ENCODE results near the gene SLCO4C1. TPM values are rescaled to one million over a fixed set of nuclear protein-coding genes. Genes with fewer than 3 reads are reported as not detected.

SLCO4C1 gene
- total and polyA plus RNA-seq, 2 experiments from 2014 or later: 6.2 to 20.5 TPM

- TF ChIP-seq EZH2 (IDR thresholded peaks at IDR 0.05; ENCODE audit: borderline replicate concordance) (no peak), CTCF (IDR thresholded peaks at IDR 0.05; ENCODE audit: poor library complexity) (no peak), EZH2phosphoT487 (IDR thresholded peaks at IDR 0.05; ENCODE audit: low read depth, severe bottlenecking, unreplicated experiment) (no peak)
- no peaks in the 10 kb centered on the region for H3K9me3 ChIP-seq (ENCODE audit: low read depth)
- peaks cover 16% of the 10 kb centered on the region for H3K79me2 ChIP-seq
- no peaks in the 10 kb centered on the region for H3K9me2 ChIP-seq (replicated peaks; ENCODE audit: insufficient read depth)
- DNase-seq (ENCODE audit: low spot score): peak; percentile 15
- no peaks in the 10 kb centered on the region for H3K36me3 ChIP-seq (replicated peaks; ENCODE audit: insufficient read depth, low read depth)
- H3K4me2 ChIP-seq: peak overlapping the region; percentile 59
- peaks cover 11% of the 10 kb centered on the region for H3K4me1 ChIP-seq (ENCODE audit: insufficient read depth)
- WGBS (ENCODE audit: low lambda C conversion rate, missing lambda C conversion rate): 57% methylated on average over 6 of the region's 6 CpGs
- H4K20me1 ChIP-seq (ENCODE audit: insufficient read depth, poor library complexity, severe bottlenecking): no peaks in the 10 kb centered on the region
- no peak overlapping the region for H3K4me3 ChIP-seq
- H3K27ac ChIP-seq: peak overlapping the region; percentile 59
- no peak overlapping the region for H2AFZ ChIP-seq
- no peaks in the 10 kb centered on the region for H3K27me3 ChIP-seq
Observed at GRCh38 chr5:102289251-102289899, 6.7 kb downstream of the SLCO4C1 start.

- peaks cover 13% of the 10 kb centered on the region for H3K79me2 ChIP-seq
- peak overlapping the region; percentile 59 for H3K4me2 ChIP-seq
- no peaks in the 10 kb centered on the region for H4K20me1 ChIP-seq (ENCODE audit: insufficient read depth, poor library complexity, severe bottlenecking)
- no peaks in the 10 kb centered on the region for H3K27me3 ChIP-seq
- H3K9me2 ChIP-seq (replicated peaks; ENCODE audit: insufficient read depth): no peaks in the 10 kb centered on the region
- H3K36me3 ChIP-seq (replicated peaks; ENCODE audit: insufficient read depth, low read depth): no peaks in the 10 kb centered on the region
- DNase-seq (ENCODE audit: low spot score): no peak
- no peak overlapping the region for H3K4me3 ChIP-seq
- H3K9me3 ChIP-seq (ENCODE audit: low read depth): no peaks in the 10 kb centered on the region
- peaks cover 11% of the 10 kb centered on the region for H3K4me1 ChIP-seq (ENCODE audit: insufficient read depth)
- TF ChIP-seq EZH2phosphoT487 (IDR thresholded peaks at IDR 0.05; ENCODE audit: low read depth, severe bottlenecking, unreplicated experiment) (no peak), CTCF (IDR thresholded peaks at IDR 0.05; ENCODE audit: poor library complexity) (no peak), EZH2 (IDR thresholded peaks at IDR 0.05; ENCODE audit: borderline replicate concordance) (no peak)
- H2AFZ ChIP-seq: no peak overlapping the region
- H3K27ac ChIP-seq: peak overlapping the region; percentile 59
- 94% methylated on average over 1 of the region's 1 CpG for WGBS (ENCODE audit: low lambda C conversion rate, missing lambda C conversion rate)
Observed at GRCh38 chr5:102288630-102289029, 7.5 kb downstream of the SLCO4C1 start.

GRCh38 chr5:102286476-102286875 lies 9.6 kb downstream of the SLCO4C1 start:
- Histone ChIP-seq H4K20me1 (ENCODE audit: insufficient read depth, poor library complexity, severe bottlenecking) (no peaks in the 10 kb centered on the region), H2AFZ (no peak overlapping the region), H3K4me2 (no peak overlapping the region), H3K4me3 (no peak overlapping the region), H3K9me2 (replicated peaks; ENCODE audit: insufficient read depth) (no peaks in the 10 kb centered on the region), H3K9me3 (ENCODE audit: low read depth) (no peaks in the 10 kb centered on the region), H3K27me3 (no peaks in the 10 kb centered on the region), H3K4me1 (ENCODE audit: insufficient read depth) (peaks cover 11% of the 10 kb centered on the region), H3K36me3 (replicated peaks; ENCODE audit: insufficient read depth, low read depth) (no peaks in the 10 kb centered on the region), H3K79me2 (no peaks in the 10 kb centered on the region), H3K27ac (no peak overlapping the region)
- WGBS (ENCODE audit: low lambda C conversion rate, missing lambda C conversion rate): 73% methylated on average over 2 of the region's 2 CpGs
- TF ChIP-seq EZH2phosphoT487 (IDR thresholded peaks at IDR 0.05; ENCODE audit: low read depth, severe bottlenecking, unreplicated experiment): no peak
- no peak for TF ChIP-seq CTCF (IDR thresholded peaks at IDR 0.05; ENCODE audit: poor library complexity)
- no peak for TF ChIP-seq EZH2 (IDR thresholded peaks at IDR 0.05; ENCODE audit: borderline replicate concordance)
- no peak for DNase-seq (ENCODE audit: low spot score)
